ENCODE results near the gene FSIP1.
A peak's percentile ranks its signal among the peaks of the same experiment; 100 is the strongest.

Gene FSIP1

GRCh38 chr15:39672184-39672583, 110.5 kb downstream of the FSIP1 start:
- Histone ChIP-seq H3K4me1 (ENCODE audit: control insufficient read depth in 1 of 2, insufficient read depth in 2 of 2, low read length in 2 of 2) (peaks cover 0 to 8% of the 10 kb centered on the region in 2 donors), H3K36me3 (ENCODE audit: control insufficient read depth in 1 of 2, insufficient read depth in 2 of 2, low read length in 2 of 2) (no peaks in the 10 kb centered on the region), H3K27ac (ENCODE audit: low read length) (no peak overlapping the region), H3K9me3 (ENCODE audit: control insufficient read depth in 1 of 2, low read length in 2 of 2) (no peaks in the 10 kb centered on the region), H3K27me3 (ENCODE audit: low read depth, low read length) (no peaks in the 10 kb centered on the region), H3K4me3 (ENCODE audit: low read depth in 1 of 2, low read length in 2 of 2) (no peak overlapping the region)

- peaks cover 0 to 16% of the 10 kb centered on the region in 2 donors for H3K4me1 ChIP-seq (ENCODE audit: control insufficient read depth in 1 of 2, insufficient read depth in 2 of 2, low read length in 2 of 2)
- no peaks in the 10 kb centered on the region for H3K36me3 ChIP-seq (ENCODE audit: control insufficient read depth in 1 of 2, insufficient read depth in 2 of 2, low read length in 2 of 2)
- no peak overlapping the region for H3K27ac ChIP-seq (ENCODE audit: low read length)
- no peaks in the 10 kb centered on the region for H3K27me3 ChIP-seq (ENCODE audit: low read depth, low read length)
- no peak overlapping the region for H3K4me3 ChIP-seq (ENCODE audit: low read depth in 1 of 2, low read length in 2 of 2)
- no peaks in the 10 kb centered on the region for H3K9me3 ChIP-seq (ENCODE audit: control insufficient read depth in 1 of 2, low read length in 2 of 2)
These were observed 112.0 kb downstream of the FSIP1 start for GRCh38 chr15:39670687-39671086.

- Histone ChIP-seq H3K4me3 (ENCODE audit: low read depth in 1 of 2, low read length in 2 of 2) (no peak overlapping the region), H3K9me3 (ENCODE audit: control insufficient read depth in 1 of 2, low read length in 2 of 2) (no peaks in the 10 kb centered on the region), H3K27me3 (ENCODE audit: low read depth, low read length) (no peaks in the 10 kb centered on the region), H3K27ac (ENCODE audit: low read length) (no peak overlapping the region), H3K4me1 (ENCODE audit: control insufficient read depth in 1 of 2, insufficient read depth in 2 of 2, low read length in 2 of 2) (peaks cover 0 to 18% of the 10 kb centered on the region in 2 donors), H3K36me3 (ENCODE audit: control insufficient read depth in 1 of 2, insufficient read depth in 2 of 2, low read length in 2 of 2) (no peaks in the 10 kb centered on the region)
These were observed 113.0 kb downstream of the FSIP1 start for GRCh38 chr15:39669661-39670060.

GRCh38 chr15:39669241-39669640, 113.4 kb downstream of the FSIP1 start:
- H3K27me3 ChIP-seq (ENCODE audit: low read depth, low read length): no peaks in the 10 kb centered on the region
- no peaks in the 10 kb centered on the region for H3K9me3 ChIP-seq (ENCODE audit: control insufficient read depth in 1 of 2, low read length in 2 of 2)
- peaks cover 0 to 22% of the 10 kb centered on the region in 2 donors for H3K4me1 ChIP-seq (ENCODE audit: control insufficient read depth in 1 of 2, insufficient read depth in 2 of 2, low read length in 2 of 2)
- H3K4me3 ChIP-seq (ENCODE audit: low read depth in 1 of 2, low read length in 2 of 2): no peak overlapping the region
- H3K36me3 ChIP-seq (ENCODE audit: control insufficient read depth in 1 of 2, insufficient read depth in 2 of 2, low read length in 2 of 2): no peaks in the 10 kb centered on the region
- no peak overlapping the region for H3K27ac ChIP-seq (ENCODE audit: low read length)

GRCh38 chr15:39668457-39668856, 114.2 kb downstream of the FSIP1 start:
- Histone ChIP-seq H3K4me3 (ENCODE audit: low read depth in 1 of 2, low read length in 2 of 2) (no peak overlapping the region), H3K27ac (ENCODE audit: low read length) (no peak overlapping the region), H3K27me3 (ENCODE audit: low read depth, low read length) (no peaks in the 10 kb centered on the region), H3K36me3 (ENCODE audit: control insufficient read depth in 1 of 2, insufficient read depth in 2 of 2, low read length in 2 of 2) (no peaks in the 10 kb centered on the region), H3K4me1 (ENCODE audit: control insufficient read depth in 1 of 2, insufficient read depth in 2 of 2, low read length in 2 of 2) (peaks cover 0 to 22% of the 10 kb centered on the region in 2 donors), H3K9me3 (ENCODE audit: control insufficient read depth in 1 of 2, low read length in 2 of 2) (no peaks in the 10 kb centered on the region)

GRCh38 chr15:39667382-39668127, 115.1 kb downstream of the FSIP1 start:
- Histone ChIP-seq H3K9me3 (ENCODE audit: control insufficient read depth in 1 of 2, low read length in 2 of 2) (no peaks in the 10 kb centered on the region), H3K4me1 (ENCODE audit: control insufficient read depth in 1 of 2, insufficient read depth in 2 of 2, low read length in 2 of 2) (peaks cover 0 to 22% of the 10 kb centered on the region in 2 donors), H3K4me3 (ENCODE audit: low read depth in 1 of 2, low read length in 2 of 2) (no peak overlapping the region), H3K36me3 (ENCODE audit: control insufficient read depth in 1 of 2, insufficient read depth in 2 of 2, low read length in 2 of 2) (no peaks in the 10 kb centered on the region), H3K27me3 (ENCODE audit: low read depth, low read length) (no peaks in the 10 kb centered on the region), H3K27ac (ENCODE audit: low read length) (no peak overlapping the region)

- Histone ChIP-seq H3K27me3 (ENCODE audit: low read depth, low read length) (no peaks in the 10 kb centered on the region), H3K27ac (ENCODE audit: low read length) (no peak overlapping the region), H3K36me3 (ENCODE audit: control insufficient read depth in 1 of 2, insufficient read depth in 2 of 2, low read length in 2 of 2) (no peaks in the 10 kb centered on the region), H3K4me3 (ENCODE audit: low read depth in 1 of 2, low read length in 2 of 2) (no peak overlapping the region), H3K9me3 (ENCODE audit: control insufficient read depth in 1 of 2, low read length in 2 of 2) (no peaks in the 10 kb centered on the region), H3K4me1 (ENCODE audit: control insufficient read depth in 1 of 2, insufficient read depth in 2 of 2, low read length in 2 of 2) (peaks cover 0 to 22% of the 10 kb centered on the region in 2 donors)
These were observed 116.0 kb downstream of the FSIP1 start for GRCh38 chr15:39666677-39667076.

- Histone ChIP-seq H3K36me3 (ENCODE audit: control insufficient read depth in 1 of 2, insufficient read depth in 2 of 2, low read length in 2 of 2) (no peaks in the 10 kb centered on the region), H3K27me3 (ENCODE audit: low read depth, low read length) (no peaks in the 10 kb centered on the region), H3K4me1 (ENCODE audit: control insufficient read depth in 1 of 2, insufficient read depth in 2 of 2, low read length in 2 of 2) (peaks cover 0 to 22% of the 10 kb centered on the region in 2 donors), H3K9me3 (ENCODE audit: control insufficient read depth in 1 of 2, low read length in 2 of 2) (no peaks in the 10 kb centered on the region), H3K4me3 (ENCODE audit: low read depth in 1 of 2, low read length in 2 of 2) (no peak overlapping the region), H3K27ac (ENCODE audit: low read length) (no peak overlapping the region)
These were observed 116.9 kb downstream of the FSIP1 start for GRCh38 chr15:39665629-39666250.

GRCh38 chr15:39663704-39664250, 118.9 kb downstream of the FSIP1 start:
- peak overlapping the region; percentile 12 for H3K27ac ChIP-seq (ENCODE audit: low read length)
- H3K36me3 ChIP-seq (ENCODE audit: control insufficient read depth in 1 of 2, insufficient read depth in 2 of 2, low read length in 2 of 2): no peaks in the 10 kb centered on the region
- H3K9me3 ChIP-seq (ENCODE audit: control insufficient read depth in 1 of 2, low read length in 2 of 2): no peaks in the 10 kb centered on the region
- no peak overlapping the region for H3K4me3 ChIP-seq (ENCODE audit: low read depth in 1 of 2, low read length in 2 of 2)
- H3K27me3 ChIP-seq (ENCODE audit: low read depth, low read length): no peaks in the 10 kb centered on the region
- H3K4me1 ChIP-seq (ENCODE audit: control insufficient read depth in 1 of 2, insufficient read depth in 2 of 2, low read length in 2 of 2): peaks cover 0 to 19% of the 10 kb centered on the region in 2 donors

GRCh38 chr15:39661776-39662175, 120.9 kb downstream of the FSIP1 start:
- Histone ChIP-seq H3K27ac (ENCODE audit: low read length) (no peak overlapping the region), H3K27me3 (ENCODE audit: low read depth, low read length) (no peaks in the 10 kb centered on the region), H3K4me3 (ENCODE audit: low read depth in 1 of 2, low read length in 2 of 2) (no peak overlapping the region), H3K9me3 (ENCODE audit: control insufficient read depth in 1 of 2, low read length in 2 of 2) (no peaks in the 10 kb centered on the region), H3K36me3 (ENCODE audit: control insufficient read depth in 1 of 2, insufficient read depth in 2 of 2, low read length in 2 of 2) (no peaks in the 10 kb centered on the region), H3K4me1 (ENCODE audit: control insufficient read depth in 1 of 2, insufficient read depth in 2 of 2, low read length in 2 of 2) (peaks cover 0 to 10% of the 10 kb centered on the region in 2 donors)

GRCh38 chr15:39658740-39659139, 123.9 kb downstream of the FSIP1 start:
- Histone ChIP-seq H3K27ac (ENCODE audit: low read length) (no peak overlapping the region), H3K4me3 (ENCODE audit: low read depth in 1 of 2, low read length in 2 of 2) (no peak overlapping the region), H3K27me3 (ENCODE audit: low read depth, low read length) (no peaks in the 10 kb centered on the region), H3K9me3 (ENCODE audit: control insufficient read depth in 1 of 2, low read length in 2 of 2) (no peaks in the 10 kb centered on the region), H3K36me3 (ENCODE audit: control insufficient read depth in 1 of 2, insufficient read depth in 2 of 2, low read length in 2 of 2) (no peaks in the 10 kb centered on the region), H3K4me1 (ENCODE audit: control insufficient read depth in 1 of 2, insufficient read depth in 2 of 2, low read length in 2 of 2) (no peaks in the 10 kb centered on the region)
